Measurements from ENCODE around the gene TTC33.

- no peak for TF ChIP-seq POLR2A (IDR thresholded peaks at IDR 0.05)
- TF ChIP-seq, protein P1, sequence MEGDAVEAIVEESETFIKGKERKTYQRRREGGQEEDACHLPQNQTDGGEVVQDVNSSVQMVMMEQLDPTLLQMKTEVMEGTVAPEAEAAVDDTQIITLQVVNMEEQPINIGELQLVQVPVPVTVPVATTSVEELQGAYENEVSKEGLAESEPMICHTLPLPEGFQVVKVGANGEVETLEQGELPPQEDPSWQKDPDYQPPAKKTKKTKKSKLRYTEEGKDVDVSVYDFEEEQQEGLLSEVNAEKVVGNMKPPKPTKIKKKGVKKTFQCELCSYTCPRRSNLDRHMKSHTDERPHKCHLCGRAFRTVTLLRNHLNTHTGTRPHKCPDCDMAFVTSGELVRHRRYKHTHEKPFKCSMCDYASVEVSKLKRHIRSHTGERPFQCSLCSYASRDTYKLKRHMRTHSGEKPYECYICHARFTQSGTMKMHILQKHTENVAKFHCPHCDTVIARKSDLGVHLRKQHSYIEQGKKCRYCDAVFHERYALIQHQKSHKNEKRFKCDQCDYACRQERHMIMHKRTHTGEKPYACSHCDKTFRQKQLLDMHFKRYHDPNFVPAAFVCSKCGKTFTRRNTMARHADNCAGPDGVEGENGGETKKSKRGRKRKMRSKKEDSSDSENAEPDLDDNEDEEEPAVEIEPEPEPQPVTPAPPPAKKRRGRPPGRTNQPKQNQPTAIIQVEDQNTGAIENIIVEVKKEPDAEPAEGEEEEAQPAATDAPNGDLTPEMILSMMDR (IDR thresholded peaks at IDR 0.05), result no peak
Observed at GRCh38 chr5:40622463-40623252, 133.1 kb downstream of the TTC33 start.
